Subcutaneous adipose tissue (tissue), 4 donors: ENCODE results near the gene KIF5A. TPM values are rescaled to one million over a fixed set of nuclear protein-coding genes. Genes with fewer than 3 reads are reported as not detected.

Experiments
- CTCF ChIP-seq: fragments of 450-650 bp; IDR thresholded peaks from one replicate; pipeline ENCODE4 v1.5.1; 2016; ENCODE audit warnings: low read depth, mild to moderate bottlenecking, control low read depth, antibody characterized with exemption, moderate library complexity
- total RNA-seq, 4 donors: library from RNA; depleted of rRNA; stranded (reverse); fragments of >200 nt; gene quantifications; one replicate each; pipeline ENCODE4 v1.1.0, GENCODE V29; 2016

KIF5A gene
- total RNA-seq, result under 1 TPM in 2 of 4 donors, not detected in 2; 0.17 to 0.38 TPM

- no peak for TF ChIP-seq CTCF
Observed at GRCh38 chr12:57549909-57550640, at the start of gene KIF5A. Gene KIF5A (plus strand): TSS chr12:57550044. CDS start chr12:57550272, 228 bp downstream.

GRCh38 chr12:57500213-57500612, 49.6 kb upstream of the KIF5A start:
- no peak for TF ChIP-seq CTCF

- TF ChIP-seq CTCF, result no peak
Observed at GRCh38 chr12:57511161-57511560, 38.7 kb upstream of the KIF5A start.

GRCh38 chr12:57511588-57512325, 38.1 kb upstream of the KIF5A start:
- TF ChIP-seq CTCF, result no peak

- no peak for TF ChIP-seq CTCF
Observed at GRCh38 chr12:57512665-57513064, 37.2 kb upstream of the KIF5A start.

GRCh38 chr12:57513266-57513665, 36.6 kb upstream of the KIF5A start:
- TF ChIP-seq CTCF, result no peak

- TF ChIP-seq CTCF, result no peak
Observed at GRCh38 chr12:57514720-57515407, 35.0 kb upstream of the KIF5A start.
